ENCODE results near the gene FCSK. TPM values are rescaled to one million over a fixed set of nuclear protein-coding genes. Genes with fewer than 3 reads are reported as not detected.
"Not testable (repeated sequence)": the region's sequence is repeated elsewhere in the genome, so short reads cannot be mapped to it uniquely, and the experiment has no call there.

Gene FCSK
- total RNA-seq, 1 donor from 2014 or later, result 6.5 TPM

DNA sequence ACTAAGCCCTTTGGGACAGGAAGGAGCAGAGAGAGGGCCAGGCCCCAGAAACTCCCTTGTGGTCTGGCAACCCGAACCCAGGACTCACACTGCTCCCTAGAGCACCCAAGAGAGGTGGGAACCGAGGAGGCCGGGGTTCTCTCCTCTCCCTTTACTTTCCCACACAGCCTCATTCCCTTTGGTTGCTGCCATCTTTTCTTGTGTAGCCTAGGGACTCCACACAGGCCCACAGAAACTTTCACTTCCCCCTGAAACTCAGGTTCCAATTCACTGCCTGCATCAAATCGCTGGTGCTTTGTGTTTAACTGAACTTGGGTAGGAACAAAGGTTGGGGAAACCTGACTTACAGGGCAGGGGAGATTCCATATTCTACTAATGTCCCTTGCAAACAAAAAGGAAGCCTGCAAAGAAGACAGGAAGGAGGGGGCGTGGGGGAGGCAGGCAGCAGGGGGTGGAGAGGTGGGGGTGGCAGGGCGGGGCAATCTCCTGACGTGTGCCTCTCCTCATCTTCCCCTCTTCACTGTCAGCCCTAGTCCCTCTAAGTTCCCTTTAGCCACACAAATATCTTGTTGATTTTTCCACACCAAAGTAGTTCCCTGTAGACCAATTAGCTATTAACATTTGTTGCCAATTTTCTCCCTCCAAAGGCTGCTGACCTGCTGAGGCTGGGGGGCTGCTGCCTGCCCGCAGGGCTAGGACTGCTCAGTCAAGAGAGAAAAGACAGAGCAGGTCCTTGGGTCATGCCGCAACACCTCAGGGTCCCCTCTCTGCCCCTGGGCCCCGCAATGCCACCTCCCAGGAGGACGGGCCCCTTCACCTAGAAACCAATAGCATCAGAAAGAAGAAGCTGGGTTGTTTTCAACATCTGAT lies 23.5 kb upstream of the FCSK start:
- peak; percentile 42 for DNase-seq (ENCODE audit: low spot score)

DNA sequence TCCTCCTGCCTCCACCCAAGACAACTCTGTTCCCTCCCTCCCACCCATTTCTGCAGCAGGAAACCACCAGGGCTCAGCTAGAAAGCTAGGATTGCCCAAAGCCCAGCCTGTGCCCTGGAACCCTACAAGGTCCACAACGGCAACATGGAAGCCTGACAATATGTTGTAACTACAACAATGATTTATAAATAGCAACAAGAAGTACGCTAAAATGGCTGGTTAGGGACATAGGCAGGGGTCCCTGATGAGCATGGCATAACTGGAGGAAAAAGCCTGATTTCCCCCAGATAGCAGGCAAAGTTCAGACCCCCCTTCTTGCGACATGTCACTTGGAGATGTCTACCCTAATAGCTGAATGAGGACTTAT lies 22.1 kb upstream of the FCSK start:
- no peak for DNase-seq (ENCODE audit: low spot score)

DNA sequence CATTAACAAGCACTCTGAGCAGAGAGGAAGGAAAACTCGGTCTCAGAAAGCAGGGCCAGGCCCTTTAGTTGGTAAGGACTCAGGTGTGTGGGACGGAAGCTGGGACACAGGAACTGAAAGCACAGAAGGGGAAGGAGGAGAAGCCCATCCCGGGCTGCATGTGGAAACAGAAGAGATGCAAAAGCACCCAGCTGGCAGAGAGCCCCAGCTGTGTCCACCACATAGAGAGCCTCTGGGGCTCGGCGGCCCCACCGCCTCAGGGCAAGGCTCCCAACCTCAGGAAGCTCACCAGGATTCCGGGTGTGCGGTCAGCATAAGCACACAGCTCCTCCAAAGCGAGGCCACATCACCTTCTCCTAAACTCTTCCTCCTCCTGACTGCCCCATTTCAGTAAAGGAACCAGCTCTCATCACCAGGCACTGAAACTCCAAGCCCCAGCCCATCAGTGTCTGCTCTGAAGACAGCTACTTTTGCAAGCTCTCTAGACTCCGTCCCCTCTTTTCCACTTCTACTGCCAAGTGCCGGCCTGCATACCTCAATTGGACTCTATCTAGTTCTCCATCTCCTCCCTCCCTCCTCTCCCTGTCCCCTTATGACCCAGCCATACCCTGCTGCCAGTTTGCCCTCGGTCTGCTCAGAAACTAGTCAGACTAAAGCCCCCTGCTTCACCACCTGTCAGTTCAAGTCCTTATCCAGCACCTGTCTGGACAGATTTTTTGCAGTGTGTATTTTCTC lies 21.5 kb upstream of the FCSK start:
- DNase-seq (ENCODE audit: low spot score), result peak; percentile 55

DNA sequence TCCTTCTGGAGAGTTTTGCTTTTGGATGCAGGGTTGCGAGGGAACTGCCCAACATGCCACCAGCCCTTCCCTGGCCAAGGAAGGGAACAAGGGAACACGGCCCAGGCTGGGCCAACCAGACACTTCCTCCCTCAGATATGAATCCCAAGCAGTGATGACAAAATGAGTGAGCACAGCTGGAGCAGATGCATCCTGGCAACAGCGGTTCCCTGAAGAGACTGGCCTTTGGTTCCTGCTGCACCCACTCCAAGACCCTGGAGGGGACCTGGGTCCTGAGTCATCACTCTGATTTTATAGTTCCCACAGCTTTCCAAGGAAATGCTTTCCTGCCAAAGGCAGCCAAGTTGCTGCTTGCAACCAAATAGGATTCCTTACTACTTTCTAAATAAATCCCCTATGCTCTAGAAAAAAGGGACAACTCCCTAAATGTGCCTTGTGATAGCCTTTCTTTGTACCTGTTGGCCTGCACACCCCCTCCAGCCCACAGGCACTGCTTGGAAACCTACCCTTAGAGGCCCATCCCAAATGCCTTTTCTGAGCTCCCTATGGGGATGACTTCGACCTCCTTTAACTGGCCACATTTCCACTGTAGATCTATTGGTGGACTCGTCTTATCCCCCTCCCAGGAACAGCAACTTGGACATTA lies 20.8 kb upstream of the FCSK start:
- peak; percentile 90 for DNase-seq (ENCODE audit: low spot score)

DNA sequence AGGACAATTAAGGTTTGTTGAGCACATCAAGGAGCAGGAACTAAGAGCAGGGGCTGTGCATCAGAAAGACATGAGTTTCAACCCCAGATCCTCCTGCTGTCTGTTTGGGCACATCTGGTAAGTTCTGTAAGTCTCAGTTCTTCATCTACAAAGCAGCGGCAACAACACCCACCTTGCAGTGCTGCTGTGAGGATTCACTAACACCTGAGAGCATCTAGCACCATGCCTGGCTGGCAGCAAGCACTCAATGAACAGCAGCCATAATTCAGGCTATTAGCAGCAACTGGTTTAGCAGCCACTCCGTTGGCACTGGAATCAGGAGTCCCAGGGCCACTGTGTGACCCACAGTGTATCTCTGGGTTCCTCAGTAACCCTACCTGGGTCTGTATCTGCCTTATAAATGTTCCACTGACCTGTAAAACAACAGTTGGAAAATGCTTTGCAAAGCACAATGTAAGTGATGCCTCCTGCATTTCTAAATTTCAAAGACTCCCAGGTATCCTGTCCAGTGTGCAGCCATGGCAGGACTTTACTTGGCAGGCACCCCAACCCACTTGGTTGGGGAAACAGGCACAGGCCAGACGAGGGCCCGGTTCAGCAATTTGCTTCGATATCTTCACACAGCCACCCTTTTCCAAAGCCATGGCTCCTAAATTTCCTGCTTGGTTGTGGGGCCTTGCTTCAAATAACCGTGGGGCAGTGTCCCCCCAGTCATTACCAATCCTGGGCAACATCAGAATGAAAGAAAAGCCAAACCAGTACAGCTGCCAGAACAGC lies 19.7 kb upstream of the FCSK start:
- DNase-seq (ENCODE audit: low spot score), result no peak

DNA sequence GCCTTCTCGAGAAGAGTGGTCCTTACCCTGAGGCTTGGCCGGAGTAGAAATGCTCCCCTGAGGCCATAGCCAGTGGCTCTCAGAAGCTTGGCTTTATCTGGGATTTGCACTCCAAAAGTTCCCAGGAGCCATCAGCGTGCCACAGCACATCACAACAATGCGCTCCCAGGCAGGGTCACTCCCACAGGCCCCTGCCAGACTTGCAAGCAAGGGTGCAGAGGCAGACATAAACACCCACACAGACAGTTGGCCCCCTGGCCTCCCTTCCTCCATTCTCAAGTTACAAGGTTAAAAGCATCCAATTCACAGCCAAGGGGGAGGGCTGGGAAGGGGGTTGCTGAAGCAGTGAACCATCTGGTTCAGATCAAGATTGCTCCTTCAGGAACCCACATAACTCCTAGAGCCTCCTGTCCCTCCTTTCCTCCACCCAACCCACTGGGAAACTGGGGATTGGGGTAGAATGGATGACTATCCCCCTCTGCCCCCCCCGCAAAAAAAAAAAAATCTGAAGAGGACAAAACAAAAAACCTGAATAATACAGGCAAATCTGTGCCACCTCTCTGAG lies 17.3 kb upstream of the FCSK start:
- peak; percentile 90 for DNase-seq (ENCODE audit: low spot score)

DNA sequence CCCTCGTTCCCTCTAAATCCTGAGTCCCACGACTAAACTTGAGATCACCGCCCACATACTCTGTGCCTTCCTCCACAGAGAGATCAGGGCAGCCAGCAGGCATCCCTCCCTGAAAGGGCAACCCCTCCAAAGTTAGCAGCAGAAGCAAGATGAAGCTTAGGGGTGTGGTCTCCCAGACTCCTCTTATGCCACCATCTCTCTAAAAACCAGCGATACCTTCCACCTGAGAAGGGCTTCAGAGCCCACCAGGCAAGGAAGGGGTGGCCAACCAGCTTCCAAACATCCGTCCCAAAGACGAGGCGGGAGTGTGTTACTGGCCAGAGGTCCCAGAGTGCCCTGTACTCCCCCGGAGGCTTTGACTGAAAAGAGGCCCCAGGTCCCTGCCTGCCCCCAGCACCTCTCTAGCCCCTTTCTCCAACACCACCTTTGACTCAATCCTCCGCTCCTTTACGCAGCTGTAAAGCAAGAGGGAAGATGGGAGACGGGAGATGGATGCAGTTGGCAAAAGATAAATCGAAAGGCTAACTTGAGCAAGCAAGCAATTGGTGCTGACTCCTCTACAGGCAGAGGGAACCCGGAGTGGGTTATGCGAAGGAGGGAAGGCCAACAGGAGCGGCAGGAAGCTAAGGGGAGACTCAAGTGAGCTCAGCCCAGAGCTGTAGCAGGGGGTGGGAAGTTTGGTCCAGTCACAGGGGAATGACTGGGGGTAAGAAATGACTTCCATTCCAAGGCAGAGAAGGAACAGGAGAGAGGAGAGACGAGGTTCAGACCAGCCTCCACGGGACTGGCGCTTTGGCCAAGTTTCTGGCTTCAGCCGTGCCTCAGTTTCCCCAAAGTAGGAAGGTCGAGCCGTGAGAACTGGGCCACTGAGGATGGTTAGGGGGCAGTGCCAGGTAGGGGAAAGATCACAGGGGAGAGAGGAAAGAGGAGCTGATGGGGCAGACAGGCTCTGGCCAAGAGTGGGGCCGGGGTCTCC lies 16.5 kb upstream of the FCSK start:
- peak; percentile 71 for DNase-seq (ENCODE audit: low spot score)

DNA sequence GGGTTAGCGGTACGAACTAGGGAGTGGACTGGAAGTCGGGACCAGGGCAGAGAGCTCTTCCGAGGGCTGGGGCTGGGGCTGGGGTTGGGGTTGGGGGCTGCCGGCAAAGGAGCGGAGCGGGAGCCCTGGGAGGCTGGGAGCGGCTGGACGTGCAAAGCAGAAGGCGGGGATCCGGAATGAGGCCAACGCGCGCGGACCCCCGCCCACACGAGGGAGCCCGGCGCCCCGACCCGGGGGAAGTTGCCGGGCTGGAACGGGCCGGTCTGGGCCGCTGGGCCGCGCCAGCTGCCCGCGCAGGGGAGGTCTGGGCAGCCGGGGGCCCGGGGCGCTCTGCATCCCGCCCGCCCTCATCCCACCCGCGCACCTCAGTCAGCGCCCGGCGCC lies 15.8 kb upstream of the FCSK start:
- no peak for DNase-seq (ENCODE audit: low spot score)

DNA sequence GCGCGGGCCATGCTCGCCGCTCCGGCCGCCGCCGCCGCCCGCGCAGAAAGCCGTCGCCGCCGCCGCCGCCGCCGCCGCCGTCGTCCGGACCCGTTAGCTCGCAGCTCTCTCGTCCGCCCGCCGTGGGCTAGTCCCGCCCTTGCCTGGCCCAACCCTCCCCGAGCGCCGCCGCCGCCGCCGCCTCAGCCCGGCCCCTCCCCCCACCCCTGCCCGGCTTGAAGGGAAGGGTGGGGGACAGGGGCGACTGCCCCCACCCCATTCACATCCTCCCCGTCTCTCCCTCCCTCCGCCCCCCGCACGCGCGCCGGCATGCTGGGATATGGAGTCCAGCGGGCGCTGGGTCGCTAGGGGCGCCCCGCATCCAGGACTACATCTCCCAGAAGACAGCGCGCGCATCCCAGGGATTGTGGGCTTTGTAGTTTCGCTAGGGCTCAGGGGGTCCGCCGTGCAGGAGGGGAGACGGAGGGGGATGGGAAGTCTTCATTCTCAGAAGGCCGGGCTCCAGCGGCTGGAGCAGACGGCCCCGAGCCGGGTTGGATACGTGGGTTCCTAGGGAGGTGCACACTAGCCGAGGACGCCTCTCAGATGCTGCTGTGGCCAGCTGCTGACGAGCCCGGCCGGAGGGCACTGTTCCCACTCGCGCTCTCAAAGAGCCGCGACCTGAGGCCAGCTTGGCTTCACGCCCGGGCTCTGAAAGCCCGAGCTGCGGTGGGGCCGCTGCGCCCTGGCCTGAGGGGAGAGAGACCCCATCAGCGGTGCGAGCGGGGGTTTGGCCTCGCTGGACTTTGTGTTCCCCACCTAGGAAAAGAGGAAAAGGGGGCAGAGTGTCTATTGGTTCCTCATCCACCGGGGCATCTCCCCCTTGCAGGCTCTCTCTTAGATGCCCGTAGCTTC lies 15.2 kb upstream of the FCSK start, which contains the start of gene ST3GAL2:
TSS of gene ST3GAL2 (minus strand) at position 132 of the 894 bp plus-strand sequence. CDS start 40,570 bp downstream, outside the sequence.
- DNase-seq (ENCODE audit: low spot score), result peak; percentile 98

DNA sequence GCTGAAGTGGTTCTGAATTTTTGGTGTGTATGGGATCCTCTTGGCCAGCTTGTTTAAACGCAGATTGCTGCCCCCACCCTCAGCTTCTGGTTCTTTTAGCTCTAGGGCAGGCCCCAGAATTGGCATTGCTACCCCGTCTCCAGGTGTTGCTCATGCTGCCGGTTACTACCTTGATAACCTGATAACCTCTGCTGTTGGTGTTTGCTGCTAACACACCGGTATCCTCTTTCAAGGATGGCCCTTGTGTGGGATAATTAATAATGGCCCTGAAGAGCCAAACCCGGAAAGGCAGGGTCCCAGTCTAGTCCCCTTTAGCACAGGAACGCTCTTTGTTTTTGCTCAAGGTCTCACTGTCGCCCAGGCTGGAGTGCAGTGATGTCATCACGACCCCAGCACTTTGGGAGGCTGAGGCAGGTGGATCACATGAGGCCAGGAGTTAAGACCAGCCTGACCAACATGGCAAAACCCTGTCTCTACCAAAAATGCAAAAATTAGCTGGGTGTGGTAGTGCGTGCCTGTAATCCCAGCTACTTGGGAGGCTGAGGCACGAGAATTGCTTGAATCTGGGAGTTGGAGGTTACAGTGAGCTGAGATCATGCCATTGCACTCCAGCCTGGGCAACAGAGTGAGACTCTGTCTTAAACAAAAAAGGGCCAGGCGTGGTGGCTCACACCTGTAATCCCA lies 14.2 kb upstream of the FCSK start:
- DNase-seq (ENCODE audit: low spot score), result no peak

DNA sequence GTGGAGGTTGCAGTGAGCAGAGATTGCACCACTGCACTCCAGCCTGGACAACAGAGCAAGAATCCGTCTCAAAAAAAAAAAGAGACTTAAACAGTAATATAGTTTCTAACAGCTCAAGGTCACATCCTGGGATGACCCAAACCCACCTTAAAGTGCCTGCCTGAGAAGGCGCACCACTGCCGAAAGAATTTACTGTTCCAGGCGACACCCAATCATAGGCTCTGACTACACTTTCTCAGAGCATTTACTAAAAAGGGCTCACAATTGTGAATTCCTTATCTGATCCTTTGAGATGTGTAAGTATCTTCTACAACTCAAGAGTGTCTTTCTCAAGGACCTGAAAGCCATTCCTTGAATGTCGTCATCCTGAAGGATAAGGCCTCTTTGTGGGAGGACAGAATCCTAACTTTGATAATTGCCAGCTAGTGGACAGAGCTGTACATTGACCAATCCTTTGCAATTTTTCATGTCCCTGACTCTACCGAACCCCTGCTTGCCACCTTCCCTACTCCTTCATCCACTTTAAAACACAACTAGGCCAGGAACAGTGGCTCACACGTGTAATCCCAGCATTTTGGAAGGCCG lies 12.9 kb upstream of the FCSK start:
- DNase-seq (ENCODE audit: low spot score), result no peak

DNA sequence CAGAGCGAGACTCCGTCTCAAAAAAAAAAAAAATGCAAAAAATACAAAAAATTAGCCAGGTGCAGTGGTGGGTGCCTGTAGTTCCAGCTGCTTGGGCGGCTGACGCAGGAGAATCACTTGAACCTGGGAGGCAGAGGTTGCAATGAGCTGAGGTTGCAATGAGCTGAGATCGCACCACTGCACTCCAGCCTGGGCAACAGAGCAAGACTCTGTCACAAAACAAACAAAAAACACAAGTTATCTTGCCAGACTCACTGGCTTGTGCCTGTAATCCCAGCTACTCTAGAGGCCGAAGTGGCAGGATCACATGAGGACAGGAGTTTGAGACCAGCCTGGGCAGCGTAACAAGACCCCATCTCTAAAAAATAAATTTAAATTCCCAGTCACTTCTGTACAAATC lies 12.1 kb upstream of the FCSK start:
- no peak for DNase-seq (ENCODE audit: low spot score)

DNA sequence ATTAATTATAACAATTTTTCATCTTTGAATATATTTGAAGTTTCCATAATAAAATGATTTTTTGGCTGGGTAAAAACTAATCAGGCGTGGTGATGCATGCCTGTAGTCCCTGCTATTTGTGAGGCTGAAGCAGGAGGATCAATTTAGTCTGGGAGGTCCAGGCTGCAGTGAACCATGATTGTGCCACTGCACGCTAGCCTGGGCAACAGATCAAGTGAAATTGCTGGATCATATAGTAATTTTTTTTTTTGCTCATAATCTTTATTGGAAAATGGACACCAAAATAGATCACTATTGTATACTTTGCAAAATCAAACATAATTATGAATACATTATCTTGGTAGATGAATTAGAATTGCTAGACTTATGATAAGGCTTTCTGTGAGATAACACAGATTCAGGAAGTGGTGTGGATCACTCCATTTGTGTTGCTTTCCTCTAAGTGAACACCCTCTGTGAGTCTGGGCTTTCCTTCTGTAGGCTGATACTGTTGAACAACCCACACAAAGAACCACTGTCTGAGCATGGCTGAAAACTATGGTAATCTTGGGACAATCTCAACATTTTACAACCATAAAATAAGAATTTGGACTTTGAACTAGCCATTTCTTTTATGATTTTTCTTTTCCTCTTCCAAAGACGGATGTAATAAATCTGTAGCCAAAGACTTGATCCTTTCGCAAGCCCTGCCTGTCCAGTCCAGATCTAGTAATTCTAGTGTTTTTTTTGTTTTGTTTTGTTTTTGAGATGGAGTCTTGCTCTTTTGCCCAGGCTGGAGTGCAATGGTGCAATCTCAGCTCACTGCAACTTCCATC lies 9.9 kb upstream of the FCSK start:
- DNase-seq (ENCODE audit: low spot score), result no peak

DNA sequence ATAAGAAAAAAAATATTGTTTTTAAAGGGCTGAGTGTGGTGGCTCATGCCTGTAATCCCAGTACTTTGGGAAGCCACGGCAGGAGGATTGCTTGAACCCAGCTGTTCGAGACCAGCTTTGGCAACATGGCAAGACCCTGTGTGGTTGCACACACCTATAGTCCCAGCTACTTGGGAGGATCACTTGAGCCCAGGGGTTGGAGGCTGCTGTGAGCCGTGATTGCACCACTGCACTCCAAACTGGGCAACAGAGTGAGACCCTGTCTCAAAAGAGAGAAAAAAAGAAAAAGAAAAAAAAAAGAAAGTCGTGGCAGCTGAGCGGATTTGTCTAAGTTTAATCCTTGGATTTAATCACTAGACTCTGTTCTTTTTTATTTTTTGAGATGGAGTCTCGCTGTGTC lies 6.3 kb upstream of the FCSK start:
- DNase-seq (ENCODE audit: low spot score), result no peak

DNA sequence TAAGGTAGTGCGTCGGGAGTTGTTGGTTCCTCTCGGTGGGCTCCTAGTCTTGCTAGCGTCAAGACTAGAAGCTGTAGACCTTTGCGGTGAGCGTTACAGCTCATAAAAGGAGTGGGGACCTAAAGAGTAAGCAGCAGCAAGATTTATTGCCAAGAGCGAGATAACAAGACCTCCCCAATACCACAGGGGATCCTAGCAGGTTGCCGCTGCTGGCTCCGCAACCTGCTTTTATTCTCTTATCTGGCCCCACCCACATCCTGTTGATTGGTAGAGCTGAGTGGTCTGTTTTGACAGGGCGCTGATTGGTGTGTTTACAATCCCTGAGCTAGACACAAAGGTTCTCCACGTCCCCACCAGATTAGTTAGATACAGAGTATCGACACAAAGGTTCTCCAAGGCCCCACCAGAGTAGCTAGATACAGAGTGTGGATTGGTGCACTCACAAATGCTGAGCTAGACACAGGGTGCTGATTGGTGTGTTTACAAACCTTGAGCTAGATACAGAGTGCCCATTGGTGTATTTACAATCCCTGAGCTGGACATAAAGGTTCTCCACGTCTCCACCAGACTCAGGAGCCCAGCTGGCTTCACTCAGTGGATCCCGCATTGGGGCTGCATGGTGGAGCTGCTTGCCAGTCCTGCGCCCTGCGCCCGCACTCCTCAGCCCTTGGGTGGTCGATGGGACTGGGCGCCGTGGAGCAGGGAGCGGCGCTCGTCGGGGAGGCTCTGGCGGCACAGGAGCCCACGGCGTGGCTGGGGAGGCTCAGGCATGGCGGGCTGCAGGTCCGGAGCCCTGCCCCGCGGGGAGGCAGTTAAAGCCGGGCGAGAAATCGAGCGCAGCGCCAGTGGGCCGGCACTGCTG lies 4.0 kb upstream of the FCSK start:
- not testable (repeated sequence) for DNase-seq (ENCODE audit: low spot score)

DNA sequence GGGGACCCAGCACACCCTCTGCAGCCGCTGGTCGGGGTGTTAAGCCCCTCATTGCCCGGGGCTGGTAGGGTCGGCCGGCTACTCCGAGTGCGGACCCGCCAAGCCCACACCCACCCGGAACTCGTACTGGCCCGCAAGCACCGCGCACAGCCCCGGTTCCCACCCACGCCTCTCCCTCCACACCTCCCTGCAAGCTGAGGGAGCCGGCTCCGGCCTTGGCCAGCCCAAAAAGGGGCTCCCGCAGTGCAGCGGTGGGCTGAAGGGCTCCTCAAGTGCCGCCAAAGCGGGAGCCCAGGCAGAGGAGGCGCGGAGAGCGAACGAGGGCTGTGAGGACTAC lies 3.4 kb upstream of the FCSK start:
- not testable (repeated sequence) for DNase-seq (ENCODE audit: low spot score)

Data from umbilical cord (tissue), 2 donors.